WI38 (cell line): ENCODE results near the gene INPP5D.

Source experiments
- H3K4me3 ChIP-seq: 2 replicates; pipeline ENCODE4 v1.5.1; 2011; ENCODE audit warnings: low read depth, mild to moderate bottlenecking, control low read depth, low read length
- TF ChIP-seq, protein P1 (sequence below): IDR thresholded peaks from 2 replicates; pipeline ENCODE4 v1.5.1; 2012; ENCODE audit warnings: low read depth, mild to moderate bottlenecking, control low read depth, low read length

INPP5D gene

DNA sequence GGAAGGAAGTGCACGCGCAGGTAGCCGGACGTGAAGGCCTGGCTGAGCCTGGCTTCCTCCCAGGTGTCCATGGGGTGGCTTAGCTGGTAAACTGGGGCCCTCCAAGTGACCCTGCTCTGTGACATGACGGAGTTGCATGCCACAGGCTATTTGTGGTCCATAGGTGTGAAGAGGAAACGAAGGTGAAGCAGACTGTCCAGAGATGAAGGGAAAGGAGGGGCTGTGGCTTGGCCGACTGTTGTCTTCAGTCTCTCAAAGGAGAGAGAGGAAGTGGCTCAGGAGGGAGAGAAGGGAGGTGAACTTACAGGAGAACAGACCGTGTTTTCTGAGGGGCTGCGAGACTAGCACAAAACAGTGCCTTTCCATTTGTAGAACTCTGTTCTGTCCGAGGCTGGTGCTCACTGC lies 19.3 kb downstream of the INPP5D start:
- H3K4me3 ChIP-seq: no peak overlapping the region

DNA sequence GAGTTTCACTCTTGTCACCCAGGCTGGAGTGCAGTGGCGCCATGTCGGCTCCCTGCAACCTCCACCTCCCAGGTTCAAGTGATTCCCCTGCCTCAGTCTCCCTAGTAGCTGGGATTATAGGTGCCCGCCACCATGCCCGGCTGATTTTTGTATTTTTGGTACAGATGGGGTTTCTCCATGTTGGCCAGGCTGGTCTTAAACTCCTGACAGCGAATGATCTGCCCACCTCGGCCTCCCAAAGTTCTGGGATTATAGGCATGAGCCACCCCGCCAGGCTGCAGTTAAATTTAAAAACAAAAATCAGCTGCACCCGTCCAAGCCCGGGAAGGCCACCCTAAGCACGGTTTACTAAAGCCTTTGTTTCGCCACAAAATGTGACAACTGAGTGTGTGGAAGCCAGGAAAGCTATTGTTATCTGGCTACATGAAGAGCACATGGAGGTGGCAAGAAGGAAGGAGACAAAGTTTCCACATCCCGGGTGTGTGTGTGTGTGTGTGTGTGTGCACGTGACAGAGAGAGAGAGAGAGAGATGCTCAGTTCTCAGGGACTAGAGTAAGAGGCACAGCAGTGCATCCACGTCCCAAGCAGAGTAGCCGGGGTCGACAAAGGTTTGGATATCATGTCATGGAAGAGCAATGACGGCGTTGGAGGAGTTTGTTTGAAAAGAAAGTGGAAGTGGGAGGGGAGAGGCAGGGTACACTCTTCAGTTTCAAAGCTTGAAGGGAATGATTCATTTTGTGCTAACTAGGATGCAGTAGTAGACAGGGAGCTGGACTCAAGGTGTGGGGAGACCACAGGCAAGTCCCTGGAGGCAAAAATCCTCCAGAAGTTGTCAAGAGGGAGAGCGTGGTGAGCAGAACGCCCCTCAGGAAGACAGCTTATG lies 20.1 kb downstream of the INPP5D start:
- TF ChIP-seq, protein P1, sequence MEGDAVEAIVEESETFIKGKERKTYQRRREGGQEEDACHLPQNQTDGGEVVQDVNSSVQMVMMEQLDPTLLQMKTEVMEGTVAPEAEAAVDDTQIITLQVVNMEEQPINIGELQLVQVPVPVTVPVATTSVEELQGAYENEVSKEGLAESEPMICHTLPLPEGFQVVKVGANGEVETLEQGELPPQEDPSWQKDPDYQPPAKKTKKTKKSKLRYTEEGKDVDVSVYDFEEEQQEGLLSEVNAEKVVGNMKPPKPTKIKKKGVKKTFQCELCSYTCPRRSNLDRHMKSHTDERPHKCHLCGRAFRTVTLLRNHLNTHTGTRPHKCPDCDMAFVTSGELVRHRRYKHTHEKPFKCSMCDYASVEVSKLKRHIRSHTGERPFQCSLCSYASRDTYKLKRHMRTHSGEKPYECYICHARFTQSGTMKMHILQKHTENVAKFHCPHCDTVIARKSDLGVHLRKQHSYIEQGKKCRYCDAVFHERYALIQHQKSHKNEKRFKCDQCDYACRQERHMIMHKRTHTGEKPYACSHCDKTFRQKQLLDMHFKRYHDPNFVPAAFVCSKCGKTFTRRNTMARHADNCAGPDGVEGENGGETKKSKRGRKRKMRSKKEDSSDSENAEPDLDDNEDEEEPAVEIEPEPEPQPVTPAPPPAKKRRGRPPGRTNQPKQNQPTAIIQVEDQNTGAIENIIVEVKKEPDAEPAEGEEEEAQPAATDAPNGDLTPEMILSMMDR: no peak
- H3K4me3 ChIP-seq: no peak overlapping the region

More for the DNA sequence above, 19.3 kb downstream of the INPP5D start:
- TF ChIP-seq, protein P1: no peak

GRCh38 chr2:233080836-233081229 lies 20.7 kb downstream of the INPP5D start:
- TF ChIP-seq, protein P1: no peak
- H3K4me3 ChIP-seq: no peak overlapping the region

DNA sequence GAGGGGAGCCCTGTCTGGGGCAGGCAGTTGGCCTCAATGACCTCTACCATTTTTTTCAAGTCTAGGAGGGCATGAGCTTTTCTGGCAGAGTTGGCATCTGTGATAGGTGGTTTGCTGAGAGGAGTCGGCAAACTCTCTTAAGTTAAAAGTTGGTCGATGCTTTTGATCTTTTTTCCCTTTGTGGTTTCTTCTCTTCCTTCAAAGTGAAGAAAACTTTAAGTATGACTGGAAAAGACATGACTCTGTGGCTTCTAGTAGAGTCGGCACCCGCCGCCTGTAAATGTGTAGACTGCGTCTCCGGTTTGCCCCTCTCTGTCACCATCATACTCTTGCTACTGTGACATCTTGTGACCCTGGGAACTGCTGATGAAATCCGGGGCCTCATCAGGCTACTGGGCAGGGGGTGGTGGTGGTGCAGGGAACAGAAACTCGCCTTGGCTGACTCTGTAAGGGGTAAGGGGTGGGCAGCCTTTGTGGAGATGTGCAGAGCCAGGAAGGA lies 21.1 kb downstream of the INPP5D start:
- H3K4me3 ChIP-seq: no peak overlapping the region

DNA sequence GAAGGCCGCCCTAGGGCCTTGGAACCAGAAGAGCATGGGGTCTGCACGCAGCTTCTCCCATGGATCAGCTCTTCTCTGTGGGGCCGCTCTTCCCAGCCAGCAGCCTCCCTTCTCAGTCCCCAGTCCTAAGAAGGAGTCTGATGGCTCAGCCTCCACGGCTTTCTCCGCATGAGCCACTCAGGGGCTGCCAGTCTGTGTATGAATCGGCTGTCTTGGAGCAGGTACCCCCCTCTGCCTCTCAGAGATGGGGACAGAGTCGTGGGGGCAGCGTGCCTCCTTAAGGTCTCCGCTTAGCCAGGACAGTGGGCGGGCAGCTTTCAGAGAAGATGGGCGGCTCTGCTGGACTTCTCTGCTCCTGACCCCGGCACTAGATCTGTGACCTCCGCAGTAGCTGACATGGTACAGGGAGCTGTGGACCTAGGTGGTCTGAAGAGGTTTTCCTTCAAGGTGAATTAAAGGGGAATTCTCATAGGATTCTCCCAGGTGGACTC lies 21.6 kb downstream of the INPP5D start:
- H3K4me3 ChIP-seq: no peak overlapping the region

More for the DNA sequence above, 21.1 kb downstream of the INPP5D start:
- TF ChIP-seq, protein P1: no peak

GRCh38 chr2:233082222-233082930 lies 22.2 kb downstream of the INPP5D start:
- TF ChIP-seq, protein P1: no peak
- H3K4me3 ChIP-seq: no peak overlapping the region

More for the DNA sequence above, 21.6 kb downstream of the INPP5D start:
- TF ChIP-seq, protein P1: no peak
